Activated CD4-positive, alpha-beta T cell treated with anti-CD3 and anti-CD28 coated beads for 1 hour (primary cell): ENCODE measurements around the gene CDH22.

Experiments
- DNase-seq: peaks from one replicate; pipeline ENCODE4 v3.0.0-alpha.2; 2020

The CDH22 gene

GRCh38 chr20:46293084-46293483, 15.2 kb downstream of the CDH22 start:
- DNase-seq, result no peak

GRCh38 chr20:46291401-46291800, 16.9 kb downstream of the CDH22 start:
- no peak for DNase-seq

- DNase-seq, result no peak
Observed at GRCh38 chr20:46289432-46289831, 18.9 kb downstream of the CDH22 start.

- no peak for DNase-seq
Observed at GRCh38 chr20:46286977-46287376, 21.3 kb downstream of the CDH22 start.

GRCh38 chr20:46286382-46286781, 21.9 kb downstream of the CDH22 start:
- DNase-seq, result no peak

- DNase-seq, result no peak
Observed at GRCh38 chr20:46285740-46286139, 22.6 kb downstream of the CDH22 start.

- no peak for DNase-seq
Observed at GRCh38 chr20:46285072-46285471, 23.2 kb downstream of the CDH22 start.

GRCh38 chr20:46284040-46284427, 24.3 kb downstream of the CDH22 start:
- DNase-seq, result no peak

- DNase-seq, result no peak
Observed at GRCh38 chr20:46283426-46284039, 24.8 kb downstream of the CDH22 start.

- DNase-seq, result no peak
Observed at GRCh38 chr20:46282669-46283068, 25.6 kb downstream of the CDH22 start.

GRCh38 chr20:46279103-46279502, 29.2 kb downstream of the CDH22 start:
- no peak for DNase-seq

- DNase-seq, result no peak
Observed at GRCh38 chr20:46277602-46278001, 30.7 kb downstream of the CDH22 start.

- no peak for DNase-seq
Observed at GRCh38 chr20:46276531-46276930, 31.8 kb downstream of the CDH22 start.

- no peak for DNase-seq
Observed at GRCh38 chr20:46275091-46275490, 33.2 kb downstream of the CDH22 start.

- DNase-seq, result no peak
Observed at GRCh38 chr20:46273717-46274116, 34.6 kb downstream of the CDH22 start.

GRCh38 chr20:46272389-46273047, 35.8 kb downstream of the CDH22 start:
- no peak for DNase-seq

GRCh38 chr20:46270977-46271744, 37.1 kb downstream of the CDH22 start:
- DNase-seq, result no peak

- no peak for DNase-seq
Observed at GRCh38 chr20:46269372-46269771, 38.9 kb downstream of the CDH22 start.

GRCh38 chr20:46268662-46269061, 39.6 kb downstream of the CDH22 start:
- DNase-seq, result no peak

- no peak for DNase-seq
Observed at GRCh38 chr20:46268131-46268614, 40.1 kb downstream of the CDH22 start.

- DNase-seq, result no peak
Observed at GRCh38 chr20:46267108-46268105, 40.9 kb downstream of the CDH22 start.

- no peak for DNase-seq
Observed at GRCh38 chr20:46265539-46265938, 42.8 kb downstream of the CDH22 start.
